Suprapubic skin (tissue), 4 donors: ENCODE data around the gene GPER1.

ENCODE experiments used
- EP300 ChIP-seq: sonication (generic); formaldehyde crosslinking; IDR thresholded peaks from one replicate; pipeline ENCODE4 v1.6.1; 2017; ENCODE audit warnings: antibody characterized with exemption
- POLR2A ChIP-seq, 2 donors: fragments of 450-650 bp; IDR thresholded peaks; one replicate each; pipeline ENCODE4 v1.6.1; 2017; ENCODE audit warnings: antibody characterized with exemption in 2 of 2, mild to moderate bottlenecking in 2 of 2, moderate library complexity in 2 of 2
- POLR2AphosphoS5 ChIP-seq, 3 donors: sonication (generic); formaldehyde crosslinking; IDR thresholded peaks; one replicate each; pipeline ENCODE4 v1.6.1; 2017; ENCODE audit warnings: antibody characterized with exemption in 3 of 3
- TF ChIP-seq, protein P1 (sequence below), 2 donors: fragments of 200-600 bp in 1 of 2; fragments of 450-650 bp in 1 of 2; sonication (generic) in 1 of 2; IDR thresholded peaks; one replicate each; pipeline ENCODE4 v1.5.1; 2016 to 2019; ENCODE audit warnings: antibody characterized with exemption in 2 of 2, mild to moderate bottlenecking in 1 of 2, moderate library complexity in 1 of 2

DNA sequence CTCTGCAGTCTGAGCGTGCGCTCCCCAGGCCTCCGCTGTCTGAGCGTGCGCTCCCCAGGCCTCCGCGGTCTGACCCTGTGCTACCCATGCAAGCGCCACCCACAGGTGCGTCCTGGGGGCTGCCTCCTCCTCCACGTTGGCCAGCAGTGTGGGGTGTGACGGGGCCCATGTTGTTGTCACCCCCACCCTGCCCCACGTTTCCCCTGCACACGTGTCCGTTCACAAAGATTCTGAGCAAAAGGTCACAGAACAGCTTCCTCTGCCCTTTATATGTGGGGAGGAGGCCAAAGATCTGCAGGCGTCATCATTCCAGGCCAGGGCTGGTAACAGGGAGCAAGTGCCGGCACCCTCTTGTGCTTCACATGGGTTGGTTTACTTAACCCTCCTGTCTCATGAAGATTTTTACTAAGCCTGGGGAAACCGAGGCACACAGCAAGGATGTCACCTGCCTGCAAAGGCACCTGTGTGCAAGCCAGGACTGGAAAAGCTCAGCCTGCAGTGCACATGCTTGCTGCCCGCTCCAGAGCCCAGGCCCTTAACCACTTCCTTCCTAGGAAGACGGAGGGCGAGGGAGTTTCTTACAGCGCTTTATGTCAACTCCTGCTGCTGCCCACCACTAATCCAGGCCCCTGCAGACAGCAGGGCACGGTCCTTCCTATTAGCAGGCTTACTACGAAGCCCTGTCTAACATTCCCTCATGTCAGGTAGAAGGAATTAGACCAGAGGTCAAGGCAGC is 38.7 kb upstream of the GPER1 start:
- TF ChIP-seq, protein P1, sequence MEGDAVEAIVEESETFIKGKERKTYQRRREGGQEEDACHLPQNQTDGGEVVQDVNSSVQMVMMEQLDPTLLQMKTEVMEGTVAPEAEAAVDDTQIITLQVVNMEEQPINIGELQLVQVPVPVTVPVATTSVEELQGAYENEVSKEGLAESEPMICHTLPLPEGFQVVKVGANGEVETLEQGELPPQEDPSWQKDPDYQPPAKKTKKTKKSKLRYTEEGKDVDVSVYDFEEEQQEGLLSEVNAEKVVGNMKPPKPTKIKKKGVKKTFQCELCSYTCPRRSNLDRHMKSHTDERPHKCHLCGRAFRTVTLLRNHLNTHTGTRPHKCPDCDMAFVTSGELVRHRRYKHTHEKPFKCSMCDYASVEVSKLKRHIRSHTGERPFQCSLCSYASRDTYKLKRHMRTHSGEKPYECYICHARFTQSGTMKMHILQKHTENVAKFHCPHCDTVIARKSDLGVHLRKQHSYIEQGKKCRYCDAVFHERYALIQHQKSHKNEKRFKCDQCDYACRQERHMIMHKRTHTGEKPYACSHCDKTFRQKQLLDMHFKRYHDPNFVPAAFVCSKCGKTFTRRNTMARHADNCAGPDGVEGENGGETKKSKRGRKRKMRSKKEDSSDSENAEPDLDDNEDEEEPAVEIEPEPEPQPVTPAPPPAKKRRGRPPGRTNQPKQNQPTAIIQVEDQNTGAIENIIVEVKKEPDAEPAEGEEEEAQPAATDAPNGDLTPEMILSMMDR (IDR thresholded peaks at IDR 0.05), result no peak
- TF ChIP-seq EP300 (no peak), POLR2A (IDR thresholded peaks at IDR 0.05) (no peak), POLR2AphosphoS5 (IDR thresholded peaks at IDR 0.05) (no peak)
